Activated CD8-positive, alpha-beta memory T cell treated with anti-CD3 and anti-CD28 coated beads, Interleukin-2, amount 50 U/mL, for 48 hours (primary cell): ENCODE measurements around the gene PLPPR3.
"Not testable (repeated sequence)": the region's sequence is repeated elsewhere in the genome, so short reads cannot be mapped to it uniquely, and the experiment has no call there.

Experiments
- DNase-seq: peaks from one replicate; pipeline ENCODE4 v3.0.0-alpha.2; 2020

The PLPPR3 gene

GRCh38 chr19:853614-854220 is 32.0 kb upstream of the PLPPR3 start:
- not testable (repeated sequence) for DNase-seq

GRCh38 chr19:853014-853585 is 31.3 kb upstream of the PLPPR3 start:
- DNase-seq = no peak

GRCh38 chr19:852136-853013 is 30.6 kb upstream of the PLPPR3 start, which contains the start of gene ELANE:
TSS of gene ELANE (plus strand) at chr19:852303. CDS start at chr19:852329, 26 bp downstream.
- no peak for DNase-seq

- no peak for DNase-seq
These were observed 29.2 kb upstream of the PLPPR3 start for GRCh38 chr19:850979-851335.

- DNase-seq = no peak
These were observed 28.6 kb upstream of the PLPPR3 start for GRCh38 chr19:850221-850978.

- DNase-seq = not testable (repeated sequence)
These were observed 27.4 kb upstream of the PLPPR3 start for GRCh38 chr19:849195-849594.

GRCh38 chr19:848386-848921 is 26.7 kb upstream of the PLPPR3 start:
- DNase-seq = no peak

GRCh38 chr19:845707-846521 is 24.2 kb upstream of the PLPPR3 start:
- DNase-seq = no peak

- DNase-seq = no peak
These were observed 22.8 kb upstream of the PLPPR3 start for GRCh38 chr19:844546-844971.

- DNase-seq = no peak
These were observed 22.2 kb upstream of the PLPPR3 start for GRCh38 chr19:843836-844545.

GRCh38 chr19:843180-843835 is 21.6 kb upstream of the PLPPR3 start:
- DNase-seq = no peak

GRCh38 chr19:842802-843179 is 21.0 kb upstream of the PLPPR3 start:
- DNase-seq = not testable (repeated sequence)

GRCh38 chr19:840519-841206 is 18.9 kb upstream of the PLPPR3 start, which contains the start of gene PRTN3:
TSS of gene PRTN3 (plus strand) at chr19:840999. CDS start at chr19:841009, 10 bp downstream.
- no peak for DNase-seq

GRCh38 chr19:835210-835810 is 13.6 kb upstream of the PLPPR3 start:
- no peak for DNase-seq

GRCh38 chr19:834216-834615 is 12.5 kb upstream of the PLPPR3 start:
- no peak for DNase-seq

GRCh38 chr19:831407-832369 is 9.9 kb upstream of the PLPPR3 start:
- no peak for DNase-seq

- DNase-seq = no peak
These were observed 7.5 kb upstream of the PLPPR3 start for GRCh38 chr19:829129-829758.
